ENCODE data around the gene EVI5. TPM values are rescaled to one million over a fixed set of nuclear protein-coding genes. Genes with fewer than 3 reads are reported as not detected.

Gene EVI5
- total and polyA plus RNA-seq, 7 donors: 4.5 to 53.5 (median 39.9) TPM

- 82 to 88% methylated on average over 3 of the region's 3 CpGs for WGBS, 2 donors
- Histone ChIP-seq H3K4me1 (peaks cover 0 to 34% (median 33%) of the 10 kb centered on the region in 4 donors), H3K9me3 (no peaks in the 10 kb centered on the region), H3K27me3 (peaks cover 31 to 61% (median 36%) of the 10 kb centered on the region in 3 donors), H3K36me3 (no peaks in the 10 kb centered on the region), H3K27ac (no peak overlapping the region), H3K4me3 (no peak overlapping the region)
- TF ChIP-seq EP300 (IDR thresholded peaks at IDR 0.05): no peak
- TF ChIP-seq POLR2A (IDR thresholded peaks at IDR 0.05): no peak
- TF ChIP-seq POLR2AphosphoS5 (IDR thresholded peaks at IDR 0.05): no peak
- TF ChIP-seq, protein P1, sequence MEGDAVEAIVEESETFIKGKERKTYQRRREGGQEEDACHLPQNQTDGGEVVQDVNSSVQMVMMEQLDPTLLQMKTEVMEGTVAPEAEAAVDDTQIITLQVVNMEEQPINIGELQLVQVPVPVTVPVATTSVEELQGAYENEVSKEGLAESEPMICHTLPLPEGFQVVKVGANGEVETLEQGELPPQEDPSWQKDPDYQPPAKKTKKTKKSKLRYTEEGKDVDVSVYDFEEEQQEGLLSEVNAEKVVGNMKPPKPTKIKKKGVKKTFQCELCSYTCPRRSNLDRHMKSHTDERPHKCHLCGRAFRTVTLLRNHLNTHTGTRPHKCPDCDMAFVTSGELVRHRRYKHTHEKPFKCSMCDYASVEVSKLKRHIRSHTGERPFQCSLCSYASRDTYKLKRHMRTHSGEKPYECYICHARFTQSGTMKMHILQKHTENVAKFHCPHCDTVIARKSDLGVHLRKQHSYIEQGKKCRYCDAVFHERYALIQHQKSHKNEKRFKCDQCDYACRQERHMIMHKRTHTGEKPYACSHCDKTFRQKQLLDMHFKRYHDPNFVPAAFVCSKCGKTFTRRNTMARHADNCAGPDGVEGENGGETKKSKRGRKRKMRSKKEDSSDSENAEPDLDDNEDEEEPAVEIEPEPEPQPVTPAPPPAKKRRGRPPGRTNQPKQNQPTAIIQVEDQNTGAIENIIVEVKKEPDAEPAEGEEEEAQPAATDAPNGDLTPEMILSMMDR (IDR thresholded peaks at IDR 0.05): no peak
- no peak for DNase-seq
- intact Hi-C loops (cut with DNase I): no loop called here
Measured at GRCh38 chr1:92478393-92478792, 306.5 kb downstream of the EVI5 start.

DNA sequence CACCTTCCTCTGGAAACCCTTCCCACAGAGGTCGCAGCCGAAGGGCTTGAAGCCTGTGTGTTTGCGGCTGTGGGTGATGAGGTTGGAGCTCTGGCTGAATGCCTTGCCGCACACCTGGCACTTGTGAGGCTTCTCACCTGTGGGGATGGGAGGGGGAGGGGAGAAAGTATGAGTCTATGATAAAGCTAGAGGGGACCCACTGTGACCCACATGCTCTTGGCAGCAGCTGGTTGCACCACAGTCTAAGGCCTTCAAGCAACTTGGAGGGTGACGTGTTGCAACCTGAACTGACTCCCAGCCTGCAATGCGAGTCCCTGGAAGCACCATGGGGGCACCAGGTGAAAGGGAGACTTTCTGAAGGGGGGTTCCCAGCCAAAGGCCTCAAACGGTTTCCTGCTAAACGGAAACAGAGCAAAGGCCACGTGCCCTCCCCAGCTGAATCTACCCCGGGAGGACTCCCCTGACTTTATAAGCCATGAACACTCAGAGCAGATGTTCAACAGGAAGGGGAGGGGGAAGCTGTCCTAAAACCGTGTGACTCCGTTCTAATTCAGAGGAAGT lies 308.8 kb downstream of the EVI5 start:
- intact Hi-C loops (cut with DNase I): no loop called here
- no peak overlapping the region for H3K4me3 ChIP-seq
- peaks cover 9 to 38% (median 14%) of the 10 kb centered on the region in 3 donors for H3K27me3 ChIP-seq
- no peak for TF ChIP-seq EP300 (IDR thresholded peaks at IDR 0.05)
- TF ChIP-seq POLR2AphosphoS5 (IDR thresholded peaks at IDR 0.05): no peak
- TF ChIP-seq, protein P1 (IDR thresholded peaks at IDR 0.05): no peak
- no peak for TF ChIP-seq POLR2A (IDR thresholded peaks at IDR 0.05)
- H3K27ac ChIP-seq: no peak overlapping the region
- no peaks in the 10 kb centered on the region for H3K36me3 ChIP-seq
- WGBS, 2 donors: 42 to 62% methylated on average over 12 of the region's 12 CpGs
- H3K9me3 ChIP-seq: no peaks in the 10 kb centered on the region
- H3K4me1 ChIP-seq: peaks cover 0 to 12% (median 11%) of the 10 kb centered on the region in 4 donors
- no peak for DNase-seq

GRCh38 chr1:92475029-92475428 lies 309.9 kb downstream of the EVI5 start:
- Histone ChIP-seq H3K27ac (no peak overlapping the region), H3K4me3 (no peak overlapping the region), H3K36me3 (no peaks in the 10 kb centered on the region), H3K4me1 (peaks cover 0 to under 1% (median 0%) of the 10 kb centered on the region in 4 donors), H3K27me3 (peaks cover 0 to 27% (median 3%) of the 10 kb centered on the region in 3 donors), H3K9me3 (no peaks in the 10 kb centered on the region)
- intact Hi-C loops (cut with DNase I): no loop called here
- WGBS, 2 donors: 82 to 86% methylated on average over 3 of the region's 3 CpGs
- no peak for DNase-seq
- TF ChIP-seq POLR2AphosphoS5 (IDR thresholded peaks at IDR 0.05) (no peak), POLR2A (IDR thresholded peaks at IDR 0.05) (no peak), EP300 (IDR thresholded peaks at IDR 0.05) (no peak)
- TF ChIP-seq, protein P1 (IDR thresholded peaks at IDR 0.05): no peak

GRCh38 chr1:92473781-92474495 lies 311.0 kb downstream of the EVI5 start:
- Histone ChIP-seq H3K9me3 (no peaks in the 10 kb centered on the region), H3K36me3 (no peaks in the 10 kb centered on the region), H3K27ac (no peak overlapping the region), H3K27me3 (peaks cover 0 to 17% (median 0%) of the 10 kb centered on the region in 3 donors), H3K4me3 (no peak overlapping the region), H3K4me1 (no peaks in the 10 kb centered on the region)
- 71 to 87% methylated on average over 5 of the region's 5 CpGs for WGBS, 2 donors
- DNase-seq: no peak
- intact Hi-C loops (cut with DNase I): no loop called here
- TF ChIP-seq EP300 (IDR thresholded peaks at IDR 0.05) (no peak), POLR2A (IDR thresholded peaks at IDR 0.05) (no peak), POLR2AphosphoS5 (IDR thresholded peaks at IDR 0.05) (no peak)
- TF ChIP-seq, protein P1 (IDR thresholded peaks at IDR 0.05): no peak

Measured in sigmoid colon (tissue), 7 donors.